H9 (cell line): ENCODE results near the gene UCP2. TPM values are rescaled to one million over a fixed set of nuclear protein-coding genes. Genes with fewer than 3 reads are reported as not detected.
A peak's percentile ranks its signal among the peaks of the same experiment; 100 is the strongest.

Experiments used
- DNase-seq: peaks from one replicate; pipeline ENCODE4 v3.0.0-alpha.2; 2017
- H2AFZ ChIP-seq: one replicate; pipeline ENCODE4 v1.6.1; 2013; ENCODE audit warnings: mild to moderate bottlenecking, low read length, control low read depth, moderate library complexity
- H2AK5ac ChIP-seq: 2 replicates; pipeline ENCODE4 v1.6.1; 2013; ENCODE audit warnings: low read length, control low read depth, mixed read lengths; ENCODE audit not compliant: insufficient read length
- H2BK120ac ChIP-seq: one replicate; pipeline ENCODE4 v1.6.1; 2013; ENCODE audit warnings: low read depth, mild to moderate bottlenecking, low read length, control low read depth, inconsistent platforms; ENCODE audit not compliant: poor library complexity, severe bottlenecking
- H2BK12ac ChIP-seq: 2 replicates; pipeline ENCODE4 v1.6.1; 2013; ENCODE audit warnings: low read length, control low read depth, mixed read lengths, low read depth; ENCODE audit not compliant: insufficient read length
- H2BK15ac ChIP-seq: 2 replicates; pipeline ENCODE4 v1.6.1; 2013; ENCODE audit warnings: low read depth, low read length, control low read depth
- H2BK20ac ChIP-seq: one replicate; pipeline ENCODE4 v1.6.1; 2013; ENCODE audit warnings: low read depth, mild to moderate bottlenecking, low read length, control low read depth, inconsistent platforms; ENCODE audit not compliant: poor library complexity, severe bottlenecking
- H2BK5ac ChIP-seq: 2 replicates; pipeline ENCODE4 v1.6.1; 2013; ENCODE audit warnings: low read length, control low read depth, mixed read lengths; ENCODE audit not compliant: insufficient read length
- H3K14ac ChIP-seq: 2 replicates; pipeline ENCODE4 v1.6.1; 2013; ENCODE audit warnings: low read length, control low read depth; ENCODE audit not compliant: insufficient read depth
- H3K18ac ChIP-seq: 2 replicates; pipeline ENCODE4 v1.6.1; 2013; ENCODE audit warnings: low read depth, mild to moderate bottlenecking, mixed read lengths, low read length, control low read depth; ENCODE audit not compliant: insufficient read length
- H3K23ac ChIP-seq: 2 replicates; pipeline ENCODE4 v1.6.1; 2013; ENCODE audit warnings: low read length, control low read depth, mixed read lengths, low read depth; ENCODE audit not compliant: insufficient read length
- H3K23me2 ChIP-seq: 2 replicates; pipeline ENCODE4 v1.6.1; 2013; ENCODE audit warnings: low read depth, mild to moderate bottlenecking, mixed read lengths, low read length, control low read depth; ENCODE audit not compliant: insufficient read length, poor library complexity, severe bottlenecking
- H3K27ac ChIP-seq: 2 replicates; pipeline ENCODE4 v1.5.1; 2013; ENCODE audit warnings: low read length, control low read depth, mixed read lengths, low read depth; ENCODE audit not compliant: insufficient read length
- H3K27me3 ChIP-seq: 2 replicates; pipeline ENCODE4 v1.6.1; 2013; ENCODE audit warnings: low read length, control low read depth, inconsistent platforms; ENCODE audit not compliant: insufficient read depth
- H3K4ac ChIP-seq: 2 replicates; pipeline ENCODE4 v1.6.1; 2013; ENCODE audit warnings: low read depth, mild to moderate bottlenecking, control low read depth, inconsistent platforms, low read length, moderate library complexity
- H3K4me1 ChIP-seq: 2 replicates; pipeline ENCODE4 v1.6.1; 2013; ENCODE audit warnings: low read length, control low read depth, inconsistent platforms; ENCODE audit not compliant: insufficient read depth
- H3K4me2 ChIP-seq: 2 replicates; pipeline ENCODE4 v1.6.1; 2013; ENCODE audit warnings: low read length, control low read depth, mixed read lengths; ENCODE audit not compliant: insufficient read length, insufficient read depth
- H3K56ac ChIP-seq: 2 replicates; pipeline ENCODE4 v1.6.1; 2013; ENCODE audit warnings: low read depth, mild to moderate bottlenecking, mixed read lengths, low read length, control low read depth; ENCODE audit not compliant: insufficient read length
- H3K79me1 ChIP-seq: 2 replicates; pipeline ENCODE4 v1.6.1; 2013; ENCODE audit warnings: low read depth, mild to moderate bottlenecking, moderate library complexity, low read length, control low read depth, inconsistent platforms; ENCODE audit not compliant: insufficient read depth, poor library complexity, severe bottlenecking
- H3K79me2 ChIP-seq: 2 replicates; pipeline ENCODE4 v1.6.1; 2013; ENCODE audit warnings: low read length, control low read depth, inconsistent platforms; ENCODE audit not compliant: insufficient read depth
- H3K9ac ChIP-seq: 2 replicates; pipeline ENCODE4 v1.6.1; 2013; ENCODE audit warnings: low read length, control low read depth, mixed read lengths; ENCODE audit not compliant: insufficient read length; ENCODE audit errors: extremely low read depth
- H3K9me3 ChIP-seq: one replicate; pipeline ENCODE4 v1.6.1; 2013; ENCODE audit warnings: low read depth, low read length, inconsistent platforms; ENCODE audit not compliant: control insufficient read depth
- H3T11ph ChIP-seq: one replicate; pipeline ENCODE4 v1.6.1; 2013; ENCODE audit warnings: mild to moderate bottlenecking, low read length, control low read depth, inconsistent platforms
- H4K20me1 ChIP-seq: one replicate; pipeline ENCODE4 v1.6.1; 2013; ENCODE audit not compliant: control insufficient read depth, insufficient read length, insufficient read depth
- H4K5ac ChIP-seq: 2 replicates; pipeline ENCODE4 v1.6.1; 2013; ENCODE audit warnings: low read depth, mild to moderate bottlenecking, mixed read lengths, low read length, control low read depth; ENCODE audit not compliant: insufficient read length
- H4K8ac ChIP-seq: replicated peaks from 2 replicates; pipeline ENCODE4 v1.6.1; 2013; ENCODE audit warnings: low read length, control low read depth, mixed read lengths, low read depth; ENCODE audit not compliant: insufficient read length
- H4K91ac ChIP-seq: 2 replicates; pipeline ENCODE4 v1.6.1; 2013; ENCODE audit warnings: low read depth, mild to moderate bottlenecking, moderate library complexity, mixed read lengths, low read length, control low read depth; ENCODE audit not compliant: insufficient read length
- H3K27ac Mint-ChIP-seq, 3 experiments: 2 replicates in 2 of 3; 3 replicates in 1 of 3; pipeline ENCODE4 v1.8.0; 2020 to 2021; ENCODE audit warnings: mixed read lengths in 3 of 3, mild to moderate bottlenecking in 1 of 3, moderate library complexity in 1 of 3
- H3K27me3 Mint-ChIP-seq: 2 replicates; pipeline ENCODE4 v1.8.0; 2021; ENCODE audit warnings: low read depth, mild to moderate bottlenecking, moderate library complexity, mixed read lengths
- H3K36me3 Mint-ChIP-seq, 3 experiments: 2 replicates in 2 of 3; 3 replicates in 1 of 3; pipeline ENCODE4 v1.8.0; 2020 to 2021; ENCODE audit warnings: low read depth in 3 of 3, mixed read lengths in 3 of 3; ENCODE audit not compliant: insufficient read depth in 1 of 3
- H3K4me1 Mint-ChIP-seq, 2 experiments: 2 replicates each; pipeline ENCODE4 v1.8.0; 2020; ENCODE audit warnings: mixed read lengths in 2 of 2
- H3K4me3 Mint-ChIP-seq, 2 experiments: 2 replicates in 1 of 2; 3 replicates in 1 of 2; pipeline ENCODE4 v1.8.0; 2020 to 2021; ENCODE audit warnings: mild to moderate bottlenecking in 2 of 2, mixed read lengths in 2 of 2, moderate library complexity in 1 of 2
- H3K9me3 Mint-ChIP-seq, 2 experiments: 2 replicates in 1 of 2; 3 replicates in 1 of 2; pipeline ENCODE4 v1.8.0; 2020; ENCODE audit warnings: mild to moderate bottlenecking in 2 of 2, mixed read lengths in 2 of 2, moderate library complexity in 1 of 2
- CTCF ChIP-seq: fragments of 200-600 bp; sonication (generic); conservative IDR thresholded peaks from 3 replicates; pipeline ENCODE4 v1.8.0; 2021; ENCODE audit warnings: antibody characterized with exemption, mild to moderate bottlenecking
- WGBS: extraction: QIAGEN DNeasy Blood & Tissue Kit; methylation state at CpG from one replicate; pipeline ENCODE4 v1.1.7; 2013; ENCODE audit warnings: missing lambda C conversion rate, low lambda C conversion rate, mixed read lengths; ENCODE audit not compliant: insufficient read length; ENCODE audit errors: extremely low coverage; 5-methylcytosine and 5-hydroxymethylcytosine counted together
- total RNA-seq: library from RNA; stranded (reverse); gene quantifications from 2 replicates; pipeline ENCODE4 v1.2.1, GENCODE V29; 2021

The UCP2 gene
- total RNA-seq, 1 experiment from 2014 or later: 62.1 TPM

DNA sequence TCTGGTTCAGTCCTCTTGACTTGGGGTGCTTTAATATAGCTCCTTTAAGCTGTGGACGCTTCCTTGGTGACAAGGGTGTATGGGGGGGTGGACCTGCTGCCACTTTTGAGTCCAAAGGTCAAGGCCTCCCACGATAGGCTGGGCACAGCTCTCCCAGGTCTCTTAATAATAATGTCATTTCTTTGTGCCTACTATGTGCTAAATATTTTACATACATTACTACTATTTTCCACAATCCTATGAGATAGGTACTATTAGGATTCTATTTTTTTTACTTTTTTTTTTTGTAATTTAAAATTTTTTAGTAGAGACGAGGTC lies 26.5 kb upstream of the UCP2 start:
- no peaks in the 10 kb centered on the region for H4K20me1 ChIP-seq
- H4K91ac ChIP-seq: no peak overlapping the region
- Mint-ChIP-seq H3K4me1 (peaks cover 13 to 27% of the 10 kb centered on the region in 2 experiments), H3K4me3 (no peak overlapping the region), H3K27me3 (no peaks in the 10 kb centered on the region), H3K36me3 (peaks cover 0 to 3% (median 2%) of the 10 kb centered on the region in 3 experiments; a peak in 2 of 7 replicates), H3K9me3 (no peaks in the 10 kb centered on the region), H3K27ac (peak overlapping the region in 1 of 3 experiments; percentile 8; a peak in 1 of 7 replicates)
- no peak overlapping the region for H3T11ph ChIP-seq
- no peak overlapping the region for H4K8ac ChIP-seq
- H3K4me2 ChIP-seq: no peak overlapping the region
- no peak overlapping the region for H2BK15ac ChIP-seq
- no peak overlapping the region for H3K4ac ChIP-seq
- H2AK5ac ChIP-seq: no peak overlapping the region
- no peak overlapping the region for H2BK120ac ChIP-seq
- H3K23ac ChIP-seq: no peak overlapping the region
- WGBS: no CpG with 5 or more reads among the region's 3 CpGs
- no peak overlapping the region for H3K27ac ChIP-seq
- no peak overlapping the region for H4K5ac ChIP-seq
- H3K56ac ChIP-seq: no peak overlapping the region
- no peaks in the 10 kb centered on the region for H3K27me3 ChIP-seq
- H2AFZ ChIP-seq: no peak overlapping the region
- H3K23me2 ChIP-seq: no peaks in the 10 kb centered on the region
- DNase-seq: no peak
- no peak overlapping the region for H2BK5ac ChIP-seq
- H3K9ac ChIP-seq: no peak overlapping the region
- H3K9me3 ChIP-seq: no peaks in the 10 kb centered on the region
- H2BK12ac ChIP-seq: no peak overlapping the region
- H3K18ac ChIP-seq: no peak overlapping the region
- no peak overlapping the region for H3K14ac ChIP-seq
- no peaks in the 10 kb centered on the region for H3K79me2 ChIP-seq
- no peak for TF ChIP-seq CTCF
- H3K79me1 ChIP-seq: no peaks in the 10 kb centered on the region
- H3K4me1 ChIP-seq: no peaks in the 10 kb centered on the region
- H2BK20ac ChIP-seq: no peak overlapping the region
